GM20000 (cell line): ENCODE data around the gene ZNF414.

ENCODE experiments used
- DNase-seq: peaks from one replicate; pipeline ENCODE4 v3.0.0; 2012; ENCODE audit warnings: low spot score
- CTCF ChIP-seq: IDR thresholded peaks from 2 replicates; pipeline ENCODE4 v1.5.1; 2012; ENCODE audit warnings: mild to moderate bottlenecking, control low read depth; ENCODE audit errors: extremely low read depth, missing control alignments

Gene ZNF414

DNA sequence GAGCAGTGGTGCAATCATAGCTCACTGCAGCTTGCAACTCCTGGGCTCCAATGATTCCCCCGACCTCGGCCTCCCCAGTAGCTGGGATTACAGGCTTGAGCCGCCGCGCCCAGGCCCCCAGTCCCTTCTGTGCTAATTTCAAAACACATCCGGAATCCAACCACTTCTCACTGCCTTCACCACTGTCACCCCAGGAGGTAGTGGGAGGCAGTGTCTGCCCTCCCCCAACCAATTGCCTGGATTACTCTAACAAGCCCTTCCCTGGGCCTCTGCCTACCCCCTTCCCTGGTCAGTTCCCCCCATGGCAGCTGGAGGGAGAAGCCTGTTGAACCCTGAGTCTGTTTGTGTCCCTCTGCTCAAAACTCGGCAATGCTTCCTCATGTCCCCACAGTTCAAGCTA is 13.8 kb downstream of the ZNF414 start:
- TF ChIP-seq CTCF: no peak
- no peak for DNase-seq

DNA sequence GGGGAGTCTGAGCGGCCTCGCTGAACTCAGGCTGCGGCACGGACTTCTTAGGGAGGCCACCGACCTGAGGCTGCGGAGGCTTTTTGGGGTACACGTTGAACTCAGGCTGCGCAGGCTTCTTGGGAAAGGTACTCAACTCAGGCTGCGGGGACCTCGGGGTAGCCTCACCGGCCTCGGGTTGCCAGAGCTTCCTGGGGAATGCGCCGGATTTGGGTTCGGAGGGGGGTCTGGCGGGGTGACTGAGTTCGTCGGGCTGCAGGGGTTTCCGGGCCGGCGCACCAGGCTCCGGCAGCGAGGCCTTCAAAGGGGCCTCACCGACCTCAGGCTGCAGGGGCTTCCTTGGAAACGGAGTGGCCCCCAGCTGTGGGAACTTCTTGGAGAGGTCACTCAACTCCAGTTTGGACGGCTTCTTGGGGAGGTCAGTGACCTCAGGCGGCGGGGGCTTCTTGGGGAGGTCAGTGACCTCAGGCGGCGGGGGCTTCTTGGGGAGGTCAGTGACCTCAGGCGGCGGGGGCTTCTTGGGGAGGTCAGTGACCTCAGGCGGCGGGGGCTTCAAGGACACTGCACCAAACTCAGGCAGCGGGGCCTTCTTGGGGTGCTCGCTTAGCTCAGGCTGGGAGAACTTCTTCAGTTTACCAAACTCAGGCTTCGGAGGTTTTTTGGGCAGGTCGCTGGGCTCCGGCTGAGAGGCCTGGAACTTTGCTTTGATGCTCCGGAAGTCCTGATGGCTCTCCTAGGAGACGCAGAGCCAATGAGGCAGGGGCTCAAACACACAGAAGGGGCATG is 14.7 kb downstream of the ZNF414 start:
- no peak for TF ChIP-seq CTCF
- no peak for DNase-seq

DNA sequence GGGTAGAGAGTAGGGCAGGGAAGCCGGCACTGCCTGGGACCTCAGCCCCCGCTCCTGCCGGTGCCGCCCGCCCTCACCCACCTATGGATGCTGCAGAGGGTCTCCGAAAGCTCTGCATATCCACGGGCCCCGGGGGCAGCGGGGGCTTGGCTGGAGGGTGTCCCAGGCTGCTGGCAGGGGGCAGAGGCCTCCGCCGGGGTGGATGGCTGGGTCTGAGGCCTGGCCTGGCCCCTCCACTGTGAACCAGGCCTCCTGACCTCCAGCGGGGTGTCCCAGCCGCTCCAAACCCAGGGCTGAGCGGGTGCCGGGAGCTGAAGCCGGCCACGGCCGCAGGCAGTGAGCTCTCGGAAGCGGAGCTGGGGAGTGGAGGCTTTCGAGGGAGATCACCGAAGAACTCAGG is 15.7 kb downstream of the ZNF414 start:
- DNase-seq: no peak
- no peak for TF ChIP-seq CTCF

- DNase-seq: no peak
- TF ChIP-seq CTCF: no peak
These were observed 19.8 kb downstream of the ZNF414 start for GRCh38 chr19:8494158-8494557.

DNA sequence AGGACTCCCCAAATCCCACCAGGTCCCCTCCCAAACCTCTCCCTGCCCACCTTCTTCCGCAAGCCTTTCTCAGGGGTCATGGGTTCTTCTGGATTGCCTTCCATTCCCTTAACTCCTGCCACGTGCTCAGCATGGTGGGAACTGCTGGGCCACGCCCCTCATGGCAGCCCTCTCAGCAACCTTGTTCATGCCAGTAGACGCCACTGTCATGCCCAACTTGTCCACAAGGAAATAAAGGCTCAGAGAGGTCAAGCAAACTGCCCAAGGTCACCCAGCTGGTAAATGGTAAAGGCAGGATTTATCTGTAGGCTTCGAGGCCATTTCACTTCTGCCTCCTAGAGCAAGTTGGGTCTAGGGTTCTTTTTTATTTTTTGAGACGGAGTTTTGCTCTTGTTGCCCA is 22.4 kb downstream of the ZNF414 start:
- TF ChIP-seq CTCF: no peak
- no peak for DNase-seq

GRCh38 chr19:8490873-8491272 is 23.1 kb downstream of the ZNF414 start:
- TF ChIP-seq CTCF: no peak
- DNase-seq: no peak

DNA sequence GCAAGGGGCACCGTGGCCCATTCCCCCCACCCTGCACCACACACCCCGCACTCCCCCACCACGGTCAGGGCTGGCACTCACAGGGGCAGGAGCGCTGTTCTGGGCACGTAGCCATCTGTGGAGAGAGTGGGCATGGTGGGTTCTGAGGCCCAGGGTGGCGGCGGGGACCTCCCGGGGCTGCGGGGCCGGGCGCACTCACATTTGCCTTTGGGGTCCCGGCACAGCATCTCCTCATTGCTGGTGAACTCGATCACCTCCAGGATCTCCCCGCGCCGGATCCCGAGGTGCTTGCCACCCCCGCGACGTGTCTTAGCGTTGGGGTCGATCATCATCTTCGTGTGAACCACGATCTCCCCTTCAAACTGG is 23.6 kb downstream of the ZNF414 start:
- DNase-seq: no peak

More for the DNA sequence above, 23.6 kb downstream of the ZNF414 start:
- no peak for TF ChIP-seq CTCF
